Astrocyte of the spinal cord (primary cell): ENCODE measurements around the gene AFG1L.
"Not testable (repeated sequence)": the region's sequence is repeated elsewhere in the genome, so short reads cannot be mapped to it uniquely, and the experiment has no call there.

Experiments
- DNase-seq: peaks from one replicate; pipeline ENCODE4 v3.0.0; 2011; ENCODE audit warnings: low read depth, low spot score
- H3K4me3 ChIP-seq: 2 replicates; pipeline ENCODE4 v1.5.1; 2011; ENCODE audit warnings: low read depth, mild to moderate bottlenecking, low read length, moderate library complexity
- in situ Hi-C: cut with HindIII; loops from 2 replicates; pipeline ENCODE4 v1.10.0; 2017; ENCODE audit warnings: low sequenced_read_pairs
- TF ChIP-seq, protein P1 (sequence below): IDR thresholded peaks from 2 replicates; pipeline ENCODE4 v1.5.1; 2012; ENCODE audit warnings: low read depth, mild to moderate bottlenecking, low read length, inconsistent platforms

The AFG1L gene

DNA sequence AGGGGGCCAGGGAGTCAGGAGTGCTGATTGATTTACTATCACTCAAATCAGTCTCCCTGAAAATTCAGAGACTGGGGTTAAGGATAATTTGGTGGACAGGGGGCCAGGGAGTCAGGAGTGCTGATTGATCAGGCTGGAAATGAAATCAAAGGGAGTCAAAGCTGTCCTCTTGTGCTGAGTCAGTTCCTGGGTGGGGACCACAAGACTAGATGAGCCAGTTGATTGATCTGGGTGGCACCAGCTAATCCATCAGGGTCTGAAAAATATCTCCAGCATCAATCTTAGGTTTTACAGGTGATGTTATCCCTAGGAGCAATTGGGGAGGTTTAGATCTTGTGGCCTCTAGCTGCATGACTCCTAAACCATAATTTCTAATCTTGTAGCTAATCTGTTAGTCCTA, 6.1 kb upstream of the AFG1L start:
- TF ChIP-seq, protein P1, sequence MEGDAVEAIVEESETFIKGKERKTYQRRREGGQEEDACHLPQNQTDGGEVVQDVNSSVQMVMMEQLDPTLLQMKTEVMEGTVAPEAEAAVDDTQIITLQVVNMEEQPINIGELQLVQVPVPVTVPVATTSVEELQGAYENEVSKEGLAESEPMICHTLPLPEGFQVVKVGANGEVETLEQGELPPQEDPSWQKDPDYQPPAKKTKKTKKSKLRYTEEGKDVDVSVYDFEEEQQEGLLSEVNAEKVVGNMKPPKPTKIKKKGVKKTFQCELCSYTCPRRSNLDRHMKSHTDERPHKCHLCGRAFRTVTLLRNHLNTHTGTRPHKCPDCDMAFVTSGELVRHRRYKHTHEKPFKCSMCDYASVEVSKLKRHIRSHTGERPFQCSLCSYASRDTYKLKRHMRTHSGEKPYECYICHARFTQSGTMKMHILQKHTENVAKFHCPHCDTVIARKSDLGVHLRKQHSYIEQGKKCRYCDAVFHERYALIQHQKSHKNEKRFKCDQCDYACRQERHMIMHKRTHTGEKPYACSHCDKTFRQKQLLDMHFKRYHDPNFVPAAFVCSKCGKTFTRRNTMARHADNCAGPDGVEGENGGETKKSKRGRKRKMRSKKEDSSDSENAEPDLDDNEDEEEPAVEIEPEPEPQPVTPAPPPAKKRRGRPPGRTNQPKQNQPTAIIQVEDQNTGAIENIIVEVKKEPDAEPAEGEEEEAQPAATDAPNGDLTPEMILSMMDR: no peak
- in situ Hi-C loops: no loop called here
- no peak overlapping the region for H3K4me3 ChIP-seq
- no peak for DNase-seq

DNA sequence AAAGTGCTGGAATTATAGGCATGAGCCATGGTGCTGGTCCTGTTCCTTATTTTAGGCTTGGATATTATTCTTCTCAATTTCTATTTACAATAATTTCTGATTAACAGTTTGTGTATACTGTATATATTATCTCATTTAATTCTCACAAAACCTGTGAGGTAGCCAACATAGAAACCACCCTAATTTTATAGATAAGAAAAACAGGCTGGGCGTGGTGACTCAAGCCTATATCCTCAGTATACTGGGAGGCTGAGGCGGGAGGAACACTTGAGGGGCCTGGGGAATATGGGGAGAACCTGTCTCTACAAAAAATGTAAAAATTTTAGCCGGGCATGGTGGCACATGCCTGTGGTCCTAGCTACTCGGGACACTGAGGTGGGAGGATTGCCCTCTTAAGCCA, 3.8 kb upstream of the AFG1L start:
- in situ Hi-C loops: no loop called here
- no peak for DNase-seq

DNA sequence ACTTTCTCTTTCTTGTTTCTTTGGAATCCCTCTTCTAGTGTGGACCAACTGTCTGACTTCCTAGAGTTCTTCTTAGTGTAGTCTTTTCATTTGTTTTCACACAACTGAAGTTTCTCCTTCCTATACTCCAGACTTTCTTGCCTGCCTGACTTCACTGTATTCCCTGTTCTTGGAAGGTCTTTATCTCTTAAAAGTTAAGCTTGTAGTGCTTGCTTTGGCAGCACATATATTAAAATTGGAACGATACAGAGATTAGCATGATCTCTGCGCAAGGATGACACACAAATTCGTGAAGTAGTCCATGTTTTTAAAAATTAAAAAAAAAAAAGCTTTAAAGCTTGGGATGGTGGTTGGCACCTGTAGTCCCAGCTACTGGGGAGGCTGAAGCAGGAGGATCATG, 2.3 kb upstream of the AFG1L start:
- DNase-seq, in situ Hi-C loops, H3K4me3 ChIP-seq: not testable (repeated sequence)

More for the DNA sequence above, 3.8 kb upstream of the AFG1L start:
- no peak overlapping the region for H3K4me3 ChIP-seq
- TF ChIP-seq, protein P1: no peak

DNA sequence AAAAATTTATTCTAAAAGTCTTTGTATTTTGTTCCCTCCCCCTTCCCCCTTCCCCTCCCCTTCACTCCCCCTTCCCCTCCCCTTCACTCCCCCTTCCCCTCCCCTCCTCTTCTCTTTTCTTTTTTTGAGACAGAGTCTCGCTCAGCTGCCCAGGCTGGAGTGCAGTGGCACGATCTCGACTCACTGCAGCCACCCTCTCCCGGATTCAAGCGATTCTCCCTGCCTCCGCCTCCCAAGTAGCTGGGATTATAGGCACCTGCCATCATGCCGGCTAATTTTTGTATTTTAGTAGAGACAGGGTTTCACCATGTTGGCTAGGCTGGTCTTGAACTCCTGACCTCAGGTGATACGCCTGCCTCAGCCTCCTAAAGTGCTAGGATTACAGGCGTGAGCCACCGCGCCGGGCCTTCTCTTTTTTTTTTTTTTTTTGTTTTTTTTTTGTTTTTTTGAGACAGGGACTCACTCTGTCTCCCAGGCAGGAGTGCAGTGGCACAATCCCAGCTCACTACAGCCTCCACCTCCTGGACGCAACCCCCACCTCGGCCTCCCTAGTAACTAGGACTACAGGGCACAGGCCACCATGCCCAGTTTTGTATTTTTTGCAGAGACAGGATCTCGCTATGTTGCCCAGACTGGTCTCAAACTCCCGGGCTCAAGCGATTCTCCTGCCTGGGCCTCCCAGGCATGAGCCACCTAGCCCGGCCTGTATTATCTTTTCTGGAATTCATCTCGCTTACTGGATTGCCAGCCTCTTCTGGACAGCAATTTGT, 1.1 kb upstream of the AFG1L start:
- peak overlapping the region; percentile 87 for H3K4me3 ChIP-seq
- in situ Hi-C loops: no loop called here
- DNase-seq: no peak
- TF ChIP-seq, protein P1: no peak

DNA sequence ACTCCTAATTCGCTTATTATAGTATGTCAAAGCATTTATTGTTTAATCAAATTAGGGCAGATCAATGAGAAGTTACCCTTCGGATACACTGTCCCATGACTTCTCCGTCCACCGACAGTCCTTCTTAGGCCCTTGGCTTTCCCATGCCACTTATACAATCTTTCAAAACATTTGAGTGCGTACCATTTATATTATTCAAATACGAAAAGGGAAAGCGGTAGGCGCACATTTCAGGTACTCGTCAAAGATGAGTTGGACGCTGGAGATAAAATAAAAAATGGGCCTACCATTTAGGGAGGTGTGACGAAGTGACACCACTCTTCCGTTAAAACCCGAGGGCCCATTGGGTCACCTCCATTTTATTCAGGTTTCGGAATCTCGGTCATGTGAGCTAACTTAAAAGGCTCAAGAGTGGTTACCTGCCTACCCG, 542 bp upstream of the AFG1L start:
- in situ Hi-C loops: no loop called here
- H3K4me3 ChIP-seq: peak overlapping the region; percentile 87
- no peak for DNase-seq
- TF ChIP-seq, protein P1: no peak

DNA sequence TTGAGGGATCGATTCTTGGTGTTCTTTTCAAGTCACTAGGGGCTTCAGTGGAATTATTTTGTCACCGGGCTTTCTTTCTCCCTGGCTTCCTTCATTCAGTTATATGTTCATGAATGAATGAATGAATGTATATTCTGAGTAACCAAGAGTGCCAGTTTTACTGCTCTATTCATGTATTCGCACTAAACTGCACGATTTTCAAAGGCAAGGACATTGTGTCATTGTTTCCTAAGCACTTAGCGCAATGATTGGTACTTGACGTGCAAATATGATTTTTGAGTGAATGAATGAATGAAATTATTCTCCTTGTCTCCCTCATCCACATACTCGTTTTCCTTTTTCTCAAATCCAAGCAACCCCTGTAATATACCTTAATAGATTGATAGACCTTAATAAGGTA, 822 bp downstream of the AFG1L start:
- TF ChIP-seq, protein P1: no peak
- no peak for DNase-seq
- in situ Hi-C loops: no loop called here
- H3K4me3 ChIP-seq: peak overlapping the region; percentile 87

DNA sequence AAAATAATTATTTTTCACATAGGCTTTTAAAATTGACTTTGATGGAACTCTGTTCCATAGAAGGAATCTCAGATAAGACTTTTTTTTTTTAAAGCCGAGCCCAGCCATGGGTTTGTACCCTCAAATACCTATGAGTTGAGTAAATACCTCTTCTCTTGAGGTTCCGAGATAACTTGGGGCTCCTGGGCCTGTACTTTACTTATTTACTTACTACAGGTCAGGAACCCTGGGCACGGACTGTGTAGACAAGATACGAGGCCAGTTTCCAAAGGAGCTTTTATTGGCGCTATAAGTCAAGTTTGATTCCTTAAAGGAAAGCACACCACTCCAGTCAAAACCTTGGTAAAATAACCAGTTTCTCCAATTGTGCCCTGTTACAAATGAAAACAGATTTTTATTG, 7.5 kb downstream of the AFG1L start:
- in situ Hi-C loops: no loop called here
- TF ChIP-seq, protein P1: no peak
- DNase-seq: no peak
- H3K4me3 ChIP-seq: no peak overlapping the region
